HuH-7 (cell line): ENCODE measurements around the gene KLF18.
"Not testable (repeated sequence)": the region's sequence is repeated elsewhere in the genome, so short reads cannot be mapped to it uniquely, and the experiment has no call there.

Experiments used
- DNase-seq: peaks from one replicate; pipeline ENCODE4 v3.0.0; 2011; ENCODE audit warnings: low spot score

KLF18 gene

DNA sequence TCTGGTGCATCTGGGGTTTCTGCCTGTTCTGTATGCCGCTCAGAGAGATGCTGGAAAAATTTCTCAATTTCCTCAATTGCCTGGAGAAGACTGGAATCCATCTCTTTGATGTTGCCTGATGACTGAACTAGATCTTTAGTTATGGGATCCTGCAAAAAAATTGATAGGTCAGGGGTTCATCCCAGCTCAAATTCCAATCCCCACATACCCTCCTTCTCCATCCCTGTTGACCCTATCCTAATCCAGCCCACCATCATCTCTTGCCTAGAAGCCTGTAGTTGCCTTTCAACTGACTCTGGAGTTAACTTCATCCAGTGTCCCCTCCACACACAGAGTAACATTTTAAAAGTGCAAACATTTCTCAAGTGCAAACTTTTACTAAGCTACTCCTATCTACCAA lies at the start of gene KLF18:
TSS of gene KLF18 (minus strand) at position 101 of the 400 bp plus-strand sequence. CDS start at position 101, 0 bp downstream.
- DNase-seq = no peak

DNA sequence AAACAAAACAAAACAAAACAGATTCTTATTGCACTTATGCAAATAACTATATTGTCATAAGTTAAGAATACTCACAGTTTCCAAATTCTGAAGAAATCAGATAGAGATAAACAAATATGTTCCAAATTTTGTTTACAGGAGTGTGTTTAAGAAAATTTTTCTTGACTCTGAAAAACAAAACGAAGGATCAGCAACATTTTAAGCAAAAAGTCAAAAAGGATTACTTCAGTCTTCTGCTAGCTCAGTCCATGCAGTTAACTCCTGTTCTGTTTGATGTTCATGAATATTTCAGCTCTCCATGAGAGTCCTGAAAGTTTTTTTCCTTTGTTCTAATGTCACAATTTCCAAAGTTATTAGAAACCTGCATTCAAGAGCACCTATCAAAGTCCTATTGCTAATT lies 33.2 kb upstream of the KLF18 start:
- DNase-seq = no peak

DNA sequence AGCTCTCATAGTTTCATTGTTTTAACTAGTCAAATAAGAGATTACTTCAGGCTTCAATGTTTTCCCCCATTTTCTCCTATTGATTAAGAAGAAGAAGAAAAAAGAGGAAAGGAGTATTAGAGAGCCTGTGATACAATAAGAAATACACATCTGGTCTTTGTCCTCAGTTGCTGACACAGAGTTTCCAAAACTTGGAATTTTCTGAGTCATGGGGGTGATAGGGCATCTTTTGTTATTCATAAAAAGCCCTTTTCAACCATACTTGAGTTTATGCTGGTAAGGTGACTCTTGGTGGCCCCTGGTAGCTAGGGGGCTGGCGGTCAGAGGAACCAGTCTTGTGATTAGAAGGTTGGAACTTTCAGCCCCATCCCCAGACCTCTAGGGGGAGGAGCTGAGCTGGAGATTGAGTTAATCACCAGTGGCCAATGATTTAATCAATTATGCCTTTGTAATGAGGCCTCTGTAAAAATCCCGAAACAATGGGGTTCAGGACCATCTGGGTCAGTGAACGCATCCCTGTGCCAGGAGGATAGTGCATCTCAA lies 28.9 kb upstream of the KLF18 start:
- no peak for DNase-seq

DNA sequence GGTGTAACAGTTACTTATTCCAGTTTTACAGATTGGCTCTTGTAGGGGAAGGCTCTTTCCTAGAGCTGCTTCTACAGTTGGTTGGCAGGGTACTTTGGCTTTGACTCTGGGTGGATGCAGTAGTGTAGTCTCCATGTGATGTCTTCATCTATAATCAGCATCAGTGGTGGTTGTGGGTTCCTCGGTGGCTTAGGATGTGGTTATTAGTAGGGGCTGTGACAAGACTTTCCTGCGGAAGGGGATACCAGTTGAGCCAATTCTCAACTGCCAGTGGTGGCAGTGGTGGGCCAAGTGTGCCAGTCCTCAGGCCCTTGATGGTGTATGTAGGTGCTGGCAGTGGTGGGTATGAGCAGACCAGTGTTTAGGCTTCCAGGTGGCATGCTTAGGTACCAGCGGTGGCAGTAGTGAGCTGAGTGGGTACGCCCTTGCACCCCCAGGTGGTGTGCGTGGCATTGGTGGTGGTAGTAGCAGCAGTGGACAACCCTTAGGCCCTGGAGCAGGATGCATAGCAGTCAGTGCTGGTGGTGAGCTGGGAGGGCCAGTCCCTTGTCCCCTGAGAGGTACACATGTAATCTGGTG lies 27.2 kb upstream of the KLF18 start:
- no peak for DNase-seq

DNA sequence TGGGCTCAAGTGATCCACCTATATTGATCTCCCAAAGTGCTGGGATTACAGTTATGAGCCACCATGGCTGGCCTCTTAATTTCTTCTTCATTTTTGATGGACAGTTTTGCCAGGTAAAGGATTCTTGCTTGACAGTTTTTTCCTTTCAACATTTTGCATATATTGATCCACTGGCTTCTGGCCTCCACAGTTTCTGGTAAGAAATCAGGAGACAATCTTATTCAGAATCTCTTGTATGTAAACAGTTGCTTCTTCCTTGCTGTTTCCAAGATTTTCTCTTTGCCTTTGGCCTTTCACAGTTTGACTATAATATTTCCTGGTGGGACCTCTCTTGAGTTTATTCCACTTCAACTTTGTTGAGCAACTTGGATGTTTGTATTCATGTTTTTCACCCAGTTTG lies 20.1 kb upstream of the KLF18 start:
- no peak for DNase-seq

DNA sequence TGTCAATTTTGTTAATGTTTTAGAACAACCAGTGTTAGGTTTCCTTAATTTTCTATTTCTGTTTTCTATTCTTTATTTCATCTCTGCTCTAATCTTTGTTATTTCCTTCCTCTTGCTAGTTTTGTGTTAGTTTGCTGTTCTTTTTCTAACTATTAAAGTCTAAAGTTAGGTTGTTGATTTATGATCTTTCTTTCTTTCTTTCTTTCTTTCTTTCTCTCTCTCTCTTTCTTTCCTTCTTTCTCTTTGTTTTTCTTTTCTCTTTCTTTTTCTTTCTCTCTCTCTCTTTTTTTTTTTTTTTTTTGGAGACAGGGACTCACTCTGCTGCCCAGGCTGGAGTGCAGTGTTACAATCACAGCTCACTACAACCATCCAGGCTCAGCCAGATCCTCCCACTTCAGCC lies 17.4 kb upstream of the KLF18 start:
- DNase-seq = no peak

DNA sequence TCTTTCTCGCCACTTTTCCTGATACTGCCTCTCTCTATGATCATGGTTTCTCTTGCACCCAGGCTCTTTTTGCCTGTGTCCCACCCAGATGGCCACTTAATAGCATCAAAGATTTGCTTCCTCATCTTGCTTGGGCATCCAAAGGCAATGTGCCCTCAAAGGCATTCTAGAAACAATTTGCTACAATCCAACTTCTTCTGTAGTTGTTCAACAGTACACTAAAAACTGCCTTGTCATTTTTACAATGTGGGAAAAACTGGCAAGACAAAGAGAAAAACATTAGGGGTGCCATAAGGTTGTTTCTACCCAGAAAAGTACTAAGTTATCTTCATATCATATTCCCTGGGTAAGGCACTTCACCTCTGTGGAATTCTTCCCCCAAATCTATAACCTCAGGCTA lies 16.5 kb upstream of the KLF18 start:
- DNase-seq = no peak

DNA sequence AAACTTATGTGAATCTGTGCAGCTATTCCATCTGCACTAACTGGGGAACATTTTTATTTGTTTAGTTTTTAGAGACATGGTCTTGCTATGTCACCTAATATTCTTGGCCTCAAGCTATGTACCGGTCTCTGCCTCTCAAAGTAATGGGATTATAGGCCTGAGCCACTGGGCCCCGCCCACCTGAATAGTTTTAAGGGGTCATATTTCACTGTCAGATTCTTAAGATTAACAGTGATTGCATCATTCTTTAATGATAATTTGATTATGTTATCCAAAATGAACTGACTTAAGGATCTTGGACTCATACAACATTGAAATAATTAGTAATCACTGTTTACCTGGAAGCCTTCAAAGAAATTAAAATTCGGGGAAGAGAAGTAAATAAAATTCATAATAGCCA lies 12.6 kb upstream of the KLF18 start:
- no peak for DNase-seq

GRCh38 chr1:44152692-44153091 lies 11.3 kb upstream of the KLF18 start:
- no peak for DNase-seq

GRCh38 chr1:44151808-44152207 lies 10.4 kb upstream of the KLF18 start:
- DNase-seq = no peak

DNA sequence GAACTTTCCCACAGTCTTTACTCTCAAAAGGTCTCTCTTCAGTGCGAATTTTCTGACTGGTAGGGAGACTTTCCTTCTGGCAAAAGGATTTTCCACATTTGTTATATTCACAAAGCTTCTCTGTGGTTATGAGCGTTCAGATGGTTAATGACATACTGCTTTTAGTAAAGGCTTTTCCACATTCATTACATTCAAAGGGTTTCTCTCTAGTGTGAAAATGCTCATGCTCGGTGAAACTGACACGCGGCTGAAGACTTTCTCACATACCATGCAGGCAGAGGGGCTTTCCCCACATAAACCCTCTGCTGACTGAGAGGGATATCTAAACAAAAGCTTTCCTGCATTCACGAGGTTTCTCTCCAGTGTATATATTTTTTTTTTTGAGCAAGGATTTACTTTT lies 9.9 kb upstream of the KLF18 start:
- no peak for DNase-seq

DNA sequence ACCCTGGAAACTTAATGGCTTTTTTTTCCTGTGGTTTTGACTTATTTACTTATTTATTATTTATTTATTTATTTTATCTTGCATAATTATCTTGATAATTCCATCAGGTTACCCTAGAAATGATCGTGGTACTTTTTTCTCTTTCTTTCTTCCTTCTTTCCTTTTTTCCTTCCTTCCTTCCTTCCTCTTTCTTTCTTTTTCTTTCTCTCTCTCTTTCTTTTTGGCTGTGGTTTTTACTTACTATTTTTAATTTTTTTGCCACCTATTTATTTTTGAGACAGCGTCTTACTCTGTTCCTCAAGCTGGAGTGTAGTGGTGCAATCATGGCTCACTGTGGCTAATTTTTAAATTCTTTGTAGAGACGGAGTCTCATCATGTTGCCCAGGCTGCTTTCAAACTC lies 6.2 kb upstream of the KLF18 start:
- DNase-seq = no peak

DNA sequence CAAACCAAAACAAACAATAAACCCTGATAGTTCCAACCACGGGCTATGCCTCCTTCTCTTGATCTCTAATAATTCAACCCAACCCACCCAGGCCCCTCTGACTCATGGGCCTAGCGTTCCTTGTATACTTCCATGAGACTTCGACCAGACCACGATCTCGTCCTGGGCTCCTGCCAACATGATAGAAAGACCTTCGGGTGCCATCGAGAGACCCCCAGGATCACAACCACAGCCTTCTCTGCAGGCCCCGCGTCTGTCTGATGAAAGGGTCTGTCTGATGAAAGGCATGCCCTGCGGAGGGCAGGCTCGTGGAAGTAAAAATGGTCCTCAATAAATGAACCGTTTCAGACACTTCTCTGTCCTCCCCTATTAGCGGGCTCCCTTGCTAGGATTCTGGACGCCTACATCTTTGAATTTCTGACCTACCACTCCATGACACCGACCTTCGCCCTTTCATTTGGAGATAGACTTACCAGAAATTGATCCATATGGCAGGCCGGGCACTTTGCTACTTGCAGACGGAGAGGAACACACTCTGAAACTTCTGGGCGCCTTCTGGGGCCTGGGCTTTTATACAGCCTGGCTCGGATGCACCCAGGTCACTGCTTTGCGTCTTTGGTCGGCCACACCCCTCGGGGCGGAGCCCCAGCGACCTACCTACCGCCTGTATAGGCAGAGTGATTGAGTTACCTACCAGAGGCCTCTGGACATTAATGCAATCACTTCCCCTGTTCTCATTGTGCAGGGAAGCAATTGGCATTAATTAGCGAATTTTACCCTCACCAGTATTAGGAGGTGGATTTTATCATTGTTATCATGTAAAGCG lies 5.3 kb upstream of the KLF18 start:
- no peak for DNase-seq

DNA sequence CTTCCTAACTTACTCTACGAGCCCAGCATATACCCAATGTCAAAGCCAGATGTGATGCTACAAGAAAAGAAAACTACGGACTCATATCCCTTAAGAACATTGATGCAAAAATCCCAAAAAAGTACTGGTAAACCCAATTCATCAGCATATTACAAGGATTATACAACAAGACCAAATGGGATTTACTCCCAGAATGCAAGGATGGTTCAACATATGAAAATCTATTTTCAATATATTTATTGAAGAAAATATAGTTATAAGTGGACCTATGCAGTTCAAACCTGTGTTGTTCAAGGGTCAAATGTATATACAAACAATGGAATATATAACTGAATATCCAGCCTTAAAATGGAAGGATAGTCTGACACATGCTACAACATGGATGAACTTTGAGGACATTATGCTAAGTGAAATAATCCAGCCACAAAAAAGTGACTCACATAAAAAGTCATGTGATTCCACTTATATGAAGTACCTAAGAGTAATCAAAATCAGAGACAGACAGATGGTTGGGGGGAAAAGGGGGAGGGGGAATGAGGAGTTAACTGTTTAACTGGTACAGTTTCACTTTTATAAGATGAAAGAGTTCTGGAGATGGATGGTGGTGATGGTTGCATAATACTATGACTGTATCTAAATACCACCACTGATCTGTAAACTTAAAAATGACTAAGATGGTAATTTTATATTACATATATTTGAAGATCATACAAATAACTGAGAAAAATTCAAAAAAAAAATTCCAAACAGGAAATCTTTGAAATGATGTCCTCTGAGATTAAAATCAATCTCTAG lies 3.7 kb upstream of the KLF18 start:
- DNase-seq = no peak

- DNase-seq = not testable (repeated sequence)
Observed at GRCh38 chr1:44139565-44139964, 1.9 kb downstream of the KLF18 start.

- DNase-seq = no peak
Observed at GRCh38 chr1:44138239-44138638, 3.2 kb downstream of the KLF18 start.

GRCh38 chr1:44135886-44136285 lies 5.5 kb downstream of the KLF18 start:
- no peak for DNase-seq

GRCh38 chr1:44134071-44134920 lies 7.1 kb downstream of the KLF18 start:
- DNase-seq = no peak

DNA sequence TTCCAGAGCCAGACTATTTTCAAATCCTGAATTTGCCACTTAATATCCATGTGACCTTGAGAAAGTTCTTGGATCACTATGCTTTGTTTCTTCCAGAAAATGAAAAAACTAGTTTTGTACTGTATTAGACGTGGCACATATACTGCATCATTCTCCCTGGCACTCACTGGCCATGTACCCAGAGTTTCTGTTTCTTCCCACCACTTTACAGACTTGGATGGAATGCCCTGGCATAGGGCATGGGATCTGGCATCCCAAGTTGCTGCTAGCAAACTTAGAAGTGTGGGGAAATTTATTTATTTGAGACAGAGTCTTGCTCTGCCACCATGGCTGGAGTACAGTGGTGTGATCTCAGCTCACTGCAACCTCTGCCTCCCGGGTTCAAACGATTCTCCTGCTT lies 10.0 kb downstream of the KLF18 start:
- no peak for DNase-seq

GRCh38 chr1:44129616-44130500 lies 11.6 kb downstream of the KLF18 start:
- no peak for DNase-seq
